NT2/D1 (cell line): ENCODE measurements around the gene TEX44.

ENCODE experiments used
- DNase-seq: peaks from one replicate; pipeline ENCODE4 v3.0.0-alpha.2; 2011; ENCODE audit warnings: low read depth, low spot score
- H3K27me3 ChIP-seq: 2 replicates; pipeline ENCODE4 v1.6.0; 2011; ENCODE audit warnings: mild to moderate bottlenecking; ENCODE audit not compliant: insufficient read length, insufficient read depth
- H3K36me3 ChIP-seq: 2 replicates; pipeline ENCODE4 v1.6.1; 2011; ENCODE audit warnings: mild to moderate bottlenecking, low read length, mixed read lengths; ENCODE audit not compliant: insufficient read depth, insufficient read length
- H3K4me1 ChIP-seq: 2 replicates; pipeline ENCODE4 v1.5.1; 2011; ENCODE audit not compliant: insufficient read depth, insufficient read length
- H3K4me3 ChIP-seq: 2 replicates; pipeline ENCODE4 v1.5.1; 2011; ENCODE audit warnings: low read depth; ENCODE audit not compliant: insufficient read length
- H3K9ac ChIP-seq: 2 replicates; pipeline ENCODE4 v1.6.0; 2011; ENCODE audit warnings: low read depth; ENCODE audit not compliant: insufficient read length
- H3K9me3 ChIP-seq: 2 replicates; pipeline ENCODE4 v1.5.1; 2011; ENCODE audit warnings: mild to moderate bottlenecking, low read length; ENCODE audit not compliant: insufficient read depth
- SUZ12 ChIP-seq: IDR thresholded peaks from 2 replicates; pipeline ENCODE4 v1.6.1; 2011; ENCODE audit not compliant: insufficient read length, insufficient read depth; ENCODE audit errors: extremely low read depth
- YY1 ChIP-seq: IDR thresholded peaks from 2 replicates; pipeline ENCODE4 v1.6.1; 2011; ENCODE audit not compliant: insufficient read length, insufficient read depth
- ZNF274 ChIP-seq: IDR thresholded peaks from 2 replicates; pipeline ENCODE4 v1.6.1; 2011; ENCODE audit warnings: mild to moderate bottlenecking, low read depth, low read length

Gene TEX44

GRCh38 chr2:231632559-231633142 is 40.0 kb downstream of the TEX44 start:
- Histone ChIP-seq H3K4me1 (peaks cover 2% of the 10 kb centered on the region), H3K9ac (no peak overlapping the region), H3K36me3 (no peaks in the 10 kb centered on the region), H3K9me3 (no peaks in the 10 kb centered on the region), H3K4me3 (no peak overlapping the region), H3K27me3 (no peaks in the 10 kb centered on the region)
- TF ChIP-seq YY1: no peak
- no peak for TF ChIP-seq ZNF274
- no peak for TF ChIP-seq SUZ12
- DNase-seq: no peak

GRCh38 chr2:231633241-231633976 is 40.7 kb downstream of the TEX44 start:
- Histone ChIP-seq H3K9ac (no peak overlapping the region), H3K9me3 (no peaks in the 10 kb centered on the region), H3K4me3 (no peak overlapping the region), H3K4me1 (peaks cover 2% of the 10 kb centered on the region), H3K27me3 (no peaks in the 10 kb centered on the region), H3K36me3 (no peaks in the 10 kb centered on the region)
- TF ChIP-seq YY1: no peak
- no peak for TF ChIP-seq SUZ12
- TF ChIP-seq ZNF274: no peak
- no peak for DNase-seq

- Histone ChIP-seq H3K4me1 (peaks cover 2% of the 10 kb centered on the region), H3K9me3 (no peaks in the 10 kb centered on the region), H3K4me3 (no peak overlapping the region), H3K9ac (no peak overlapping the region), H3K36me3 (no peaks in the 10 kb centered on the region), H3K27me3 (no peaks in the 10 kb centered on the region)
- TF ChIP-seq ZNF274 (no peak), YY1 (no peak), SUZ12 (no peak)
- DNase-seq: no peak
Measured at GRCh38 chr2:231634412-231634811, 41.7 kb downstream of the TEX44 start.

- no peak overlapping the region for H3K4me3 ChIP-seq
- H3K9ac ChIP-seq: no peak overlapping the region
- H3K27me3 ChIP-seq: no peaks in the 10 kb centered on the region
- H3K36me3 ChIP-seq: no peaks in the 10 kb centered on the region
- no peaks in the 10 kb centered on the region for H3K9me3 ChIP-seq
- peaks cover 2% of the 10 kb centered on the region for H3K4me1 ChIP-seq
- TF ChIP-seq YY1: no peak
- DNase-seq: no peak
Measured at GRCh38 chr2:231634951-231635875, 42.5 kb downstream of the TEX44 start.

GRCh38 chr2:231640241-231640640 is 47.6 kb downstream of the TEX44 start:
- Histone ChIP-seq H3K9me3 (peaks cover 18% of the 10 kb centered on the region; the same call in 1 of the 2 replicates), H3K27me3 (no peaks in the 10 kb centered on the region), H3K9ac (no peak overlapping the region), H3K4me1 (peaks cover 3% of the 10 kb centered on the region), H3K4me3 (no peak overlapping the region), H3K36me3 (no peaks in the 10 kb centered on the region)
- DNase-seq: no peak
- TF ChIP-seq ZNF274 (no peak), SUZ12 (no peak), YY1 (no peak)

- Histone ChIP-seq H3K9ac (no peak overlapping the region), H3K9me3 (peaks cover 18% of the 10 kb centered on the region; the same call in 1 of the 2 replicates), H3K27me3 (no peaks in the 10 kb centered on the region), H3K4me1 (peaks cover 3% of the 10 kb centered on the region), H3K36me3 (no peaks in the 10 kb centered on the region), H3K4me3 (no peak overlapping the region)
- DNase-seq: no peak
- no peak for TF ChIP-seq YY1
- no peak for TF ChIP-seq SUZ12
- no peak for TF ChIP-seq ZNF274
Measured at GRCh38 chr2:231640641-231641111, 48.0 kb downstream of the TEX44 start.
